ENCODE results near the gene C2CD2.

The C2CD2 gene

DNA sequence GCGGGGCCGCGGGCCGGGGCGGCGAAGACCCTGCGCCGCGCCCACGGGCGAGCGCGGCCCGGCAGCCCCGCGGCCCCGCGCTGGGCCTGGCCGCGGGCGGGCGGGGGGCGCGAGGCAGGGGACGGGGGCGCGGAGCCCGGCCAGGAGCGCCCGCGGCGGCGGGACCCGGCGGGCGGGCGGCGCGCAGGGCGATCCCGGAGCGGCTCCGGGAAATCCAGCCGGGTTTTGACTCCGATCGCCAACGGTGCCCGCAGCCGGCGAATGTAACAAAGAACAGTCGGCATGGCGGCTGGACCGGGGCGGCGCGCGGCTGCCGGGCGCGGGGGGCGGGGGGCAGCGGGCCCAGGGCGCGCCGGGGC, 75.0 kb downstream of the C2CD2 start:
- TF ChIP-seq TAF1 (IDR thresholded peaks at IDR 0.05; ENCODE audit: borderline replicate concordance, low read depth, low read length) (peak; percentile 13; the same call in 1 of the 2 replicates), POLR2A (IDR thresholded peaks at IDR 0.05; ENCODE audit: low read depth, low read length) (no peak)
- peak; percentile 9 for FAIRE-seq
- peak; percentile 77 for DNase-seq (ENCODE audit: insufficient read length)

DNA sequence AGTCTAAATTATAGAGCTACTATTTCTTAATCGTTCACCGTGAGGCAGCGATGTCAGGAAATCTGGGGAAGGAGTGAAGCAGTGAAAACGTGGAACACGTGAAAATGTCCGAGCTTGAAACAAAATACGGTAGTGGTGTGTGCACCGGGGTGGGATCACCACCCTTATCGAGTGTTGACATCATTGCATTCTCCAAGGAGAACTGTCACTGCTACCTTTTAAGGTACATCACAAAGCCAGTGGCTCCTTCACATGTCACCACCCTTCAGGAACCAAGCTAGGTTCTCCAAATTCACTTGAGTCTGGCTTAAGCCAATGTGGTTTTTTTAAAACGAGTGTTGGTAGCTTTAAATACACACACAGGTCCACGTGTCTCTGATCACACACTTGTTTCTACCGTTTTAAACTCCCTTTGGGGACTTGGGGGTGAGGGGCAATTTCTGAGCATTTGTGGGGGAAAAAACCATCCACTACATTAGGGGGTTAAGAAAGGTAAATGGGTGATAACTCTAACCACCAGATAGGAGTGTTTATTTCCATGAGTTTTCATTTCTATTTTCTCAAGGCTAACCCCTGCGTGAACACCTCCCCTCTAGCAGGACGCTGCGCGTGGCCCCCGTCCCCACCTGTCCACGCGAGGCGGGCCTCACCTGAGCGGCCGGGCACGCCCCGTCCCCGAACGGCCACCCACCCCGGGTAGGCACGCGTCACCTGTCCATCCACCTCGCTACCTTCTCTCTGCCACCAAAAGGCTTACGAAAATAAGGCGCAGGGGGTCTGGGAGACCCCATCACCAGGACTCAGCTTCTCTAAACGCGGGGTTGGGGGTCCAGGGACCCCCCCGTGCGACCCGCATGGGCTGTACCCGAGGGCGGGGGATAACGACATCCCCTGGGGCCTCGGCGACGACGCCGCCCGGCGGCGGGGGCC, 75.7 kb downstream of the C2CD2 start:
- FAIRE-seq (no peak), DNase-seq (ENCODE audit: insufficient read length) (no peak)
- TF ChIP-seq POLR2A (IDR thresholded peaks at IDR 0.05; ENCODE audit: low read depth, low read length) (no peak), POLR2AphosphoS5 (IDR thresholded peaks at IDR 0.05; ENCODE audit: low read depth, low read length) (no peak)

DNA sequence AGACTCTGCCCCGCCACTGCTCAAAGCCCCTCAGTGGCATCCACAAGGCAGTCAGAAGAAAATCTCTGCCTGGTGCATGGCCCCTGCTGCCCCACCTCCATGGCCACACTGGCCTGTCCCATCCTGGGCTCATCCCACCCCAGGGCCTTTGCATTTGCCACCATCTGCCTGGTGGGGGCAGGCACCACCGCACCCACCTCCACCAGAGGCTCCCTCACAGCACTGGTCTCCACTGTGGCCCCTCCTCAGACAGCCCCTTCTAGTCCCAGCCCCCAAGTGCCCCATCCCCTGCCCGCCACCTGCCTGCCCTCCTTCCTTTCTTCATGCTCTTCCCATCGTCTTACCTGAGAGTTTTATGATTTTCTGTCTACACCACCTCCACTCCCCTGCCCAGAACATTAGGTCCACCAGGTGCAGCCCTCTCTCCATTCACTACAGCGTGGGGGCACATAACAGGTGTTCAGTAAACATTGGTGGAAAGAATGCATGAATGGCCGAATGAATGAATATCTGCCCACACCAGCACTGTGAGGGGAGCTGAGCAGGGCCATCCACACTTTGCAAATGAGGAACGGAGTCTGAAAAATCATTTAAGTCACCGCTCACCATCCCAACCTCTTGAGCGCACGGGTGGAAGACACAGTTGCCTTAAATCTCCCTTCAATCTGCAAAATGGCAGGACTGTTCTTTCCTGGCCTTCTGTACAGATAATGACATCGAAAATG, 76.7 kb downstream of the C2CD2 start:
- FAIRE-seq (no peak), DNase-seq (ENCODE audit: insufficient read length) (no peak)
- TF ChIP-seq TAF1 (IDR thresholded peaks at IDR 0.05; ENCODE audit: borderline replicate concordance, low read depth, low read length) (no peak), POLR2AphosphoS5 (IDR thresholded peaks at IDR 0.05; ENCODE audit: low read depth, low read length) (no peak), POLR2A (IDR thresholded peaks at IDR 0.05; ENCODE audit: low read depth, low read length) (no peak)

DNA sequence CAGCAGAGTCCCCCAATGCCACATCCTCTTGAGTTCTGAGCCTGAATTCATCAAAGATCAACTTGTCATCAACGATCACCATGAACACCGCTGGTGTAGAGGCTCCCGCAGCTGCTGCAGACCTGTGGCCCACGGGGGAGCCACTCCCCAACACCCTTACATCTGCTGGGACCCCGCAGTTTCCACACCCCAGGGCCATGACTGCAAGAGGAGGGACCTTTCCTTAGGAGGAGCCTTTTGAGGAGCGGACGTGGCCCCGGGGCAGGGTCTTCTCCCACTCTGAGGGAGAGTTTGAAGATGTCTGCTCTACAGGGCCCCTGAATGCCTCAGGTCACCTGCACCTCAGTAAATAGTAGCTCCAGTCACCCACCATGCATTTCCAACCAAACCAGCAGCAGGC, 77.4 kb downstream of the C2CD2 start:
- no peak for DNase-seq (ENCODE audit: insufficient read length)
- no peak for FAIRE-seq
- no peak for TF ChIP-seq TAF1 (IDR thresholded peaks at IDR 0.05; ENCODE audit: borderline replicate concordance, low read depth, low read length)
- TF ChIP-seq POLR2AphosphoS5 (IDR thresholded peaks at IDR 0.05; ENCODE audit: low read depth, low read length), result no peak
- TF ChIP-seq POLR2A (IDR thresholded peaks at IDR 0.05; ENCODE audit: low read depth, low read length), result no peak

DNA sequence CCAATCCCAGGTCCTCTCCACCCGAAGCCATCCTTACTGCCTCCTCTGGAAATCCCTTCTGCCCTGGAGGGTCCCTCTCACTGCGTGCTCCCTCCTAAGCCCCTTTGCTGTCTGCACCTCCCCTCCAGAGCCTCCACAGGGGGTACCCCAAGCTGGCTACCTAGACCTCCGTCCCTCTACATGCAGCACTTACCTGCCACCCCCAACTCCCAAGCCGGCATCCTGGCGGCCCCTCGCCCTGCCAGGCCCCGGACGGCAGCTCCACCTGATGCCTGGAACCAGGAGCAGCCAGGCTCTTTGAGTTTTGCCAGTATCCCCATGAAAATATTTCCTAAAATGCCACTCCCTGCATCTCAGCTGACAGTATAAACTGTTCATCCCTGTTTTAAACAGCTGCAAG, 78.7 kb downstream of the C2CD2 start:
- DNase-seq (ENCODE audit: insufficient read length), result no peak
- FAIRE-seq, result no peak
- no peak for TF ChIP-seq POLR2AphosphoS5 (IDR thresholded peaks at IDR 0.05; ENCODE audit: low read depth, low read length)
- TF ChIP-seq TAF1 (IDR thresholded peaks at IDR 0.05; ENCODE audit: borderline replicate concordance, low read depth, low read length), result no peak
- no peak for TF ChIP-seq POLR2A (IDR thresholded peaks at IDR 0.05; ENCODE audit: low read depth, low read length)

DNA sequence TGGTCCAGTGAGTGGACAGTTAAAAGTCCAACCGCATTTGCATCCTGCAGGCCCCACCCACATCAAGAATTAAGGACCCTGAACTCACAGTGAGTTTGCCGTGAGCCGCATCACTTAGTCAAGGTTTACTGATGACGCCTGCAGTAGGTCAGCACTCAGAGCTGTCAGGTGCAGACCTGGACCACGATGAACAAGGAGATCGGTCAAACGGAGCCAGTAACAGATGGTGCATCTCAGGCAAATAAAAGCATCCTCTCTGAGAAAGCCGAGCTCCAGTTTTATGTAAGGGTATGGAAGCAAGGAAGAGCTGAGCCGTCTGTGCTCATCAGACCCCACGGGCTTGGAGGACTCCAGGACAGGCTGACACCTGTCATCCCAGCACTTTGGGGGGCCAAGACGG, 79.2 kb downstream of the C2CD2 start:
- DNase-seq (ENCODE audit: insufficient read length) (no peak), FAIRE-seq (no peak)
- TF ChIP-seq POLR2A (IDR thresholded peaks at IDR 0.05; ENCODE audit: low read depth, low read length), result no peak
- no peak for TF ChIP-seq POLR2AphosphoS5 (IDR thresholded peaks at IDR 0.05; ENCODE audit: low read depth, low read length)
- no peak for TF ChIP-seq TAF1 (IDR thresholded peaks at IDR 0.05; ENCODE audit: borderline replicate concordance, low read depth, low read length)

DNA sequence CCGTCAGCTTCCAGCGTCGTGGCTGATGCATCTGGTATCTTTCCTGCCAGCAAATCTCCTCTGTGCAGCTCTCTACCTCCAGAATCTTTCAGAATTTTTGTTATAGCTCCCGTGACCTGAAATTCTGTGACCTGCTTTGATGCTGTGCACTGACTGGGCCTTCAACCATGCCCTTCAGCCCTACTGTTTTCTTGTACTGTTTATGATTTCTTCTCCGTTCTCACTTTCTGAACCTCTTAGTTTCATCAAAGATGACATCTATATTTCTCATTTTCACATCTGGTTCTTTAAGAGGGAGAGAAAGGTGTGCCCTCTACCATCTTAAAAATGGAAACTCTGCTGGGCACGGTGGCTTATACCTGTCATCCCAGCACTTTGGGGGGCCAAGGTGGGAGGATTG, 80.4 kb downstream of the C2CD2 start:
- no peak for TF ChIP-seq POLR2AphosphoS5 (IDR thresholded peaks at IDR 0.05; ENCODE audit: low read depth, low read length)
- TF ChIP-seq POLR2A (IDR thresholded peaks at IDR 0.05; ENCODE audit: low read depth, low read length), result no peak
- no peak for TF ChIP-seq TAF1 (IDR thresholded peaks at IDR 0.05; ENCODE audit: borderline replicate concordance, low read depth, low read length)
- no peak for FAIRE-seq
- DNase-seq (ENCODE audit: insufficient read length), result no peak

DNA sequence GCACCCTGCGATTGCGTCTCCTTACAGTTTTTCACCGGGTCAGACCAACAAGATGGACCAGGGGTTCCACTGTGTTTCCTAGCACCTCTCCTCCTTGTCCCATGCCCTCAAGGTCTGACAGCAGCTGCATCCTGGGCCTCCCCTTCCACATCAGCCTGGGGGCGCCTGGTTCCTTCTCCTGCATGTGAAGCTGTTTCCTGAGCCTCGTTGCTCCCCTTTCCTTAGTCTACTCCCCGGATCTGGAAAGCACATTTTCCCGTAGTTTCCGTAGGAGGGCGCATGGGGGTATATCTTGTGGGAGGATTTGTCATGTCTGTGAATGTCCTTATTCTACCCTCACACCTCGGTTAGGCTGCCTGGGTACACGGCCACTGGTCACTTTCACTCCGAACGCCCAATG, 80.8 kb downstream of the C2CD2 start:
- TF ChIP-seq POLR2A (IDR thresholded peaks at IDR 0.05; ENCODE audit: low read depth, low read length) (no peak), TAF1 (IDR thresholded peaks at IDR 0.05; ENCODE audit: borderline replicate concordance, low read depth, low read length) (no peak), POLR2AphosphoS5 (IDR thresholded peaks at IDR 0.05; ENCODE audit: low read depth, low read length) (no peak)
- DNase-seq (ENCODE audit: insufficient read length), result no peak
- no peak for FAIRE-seq

DNA sequence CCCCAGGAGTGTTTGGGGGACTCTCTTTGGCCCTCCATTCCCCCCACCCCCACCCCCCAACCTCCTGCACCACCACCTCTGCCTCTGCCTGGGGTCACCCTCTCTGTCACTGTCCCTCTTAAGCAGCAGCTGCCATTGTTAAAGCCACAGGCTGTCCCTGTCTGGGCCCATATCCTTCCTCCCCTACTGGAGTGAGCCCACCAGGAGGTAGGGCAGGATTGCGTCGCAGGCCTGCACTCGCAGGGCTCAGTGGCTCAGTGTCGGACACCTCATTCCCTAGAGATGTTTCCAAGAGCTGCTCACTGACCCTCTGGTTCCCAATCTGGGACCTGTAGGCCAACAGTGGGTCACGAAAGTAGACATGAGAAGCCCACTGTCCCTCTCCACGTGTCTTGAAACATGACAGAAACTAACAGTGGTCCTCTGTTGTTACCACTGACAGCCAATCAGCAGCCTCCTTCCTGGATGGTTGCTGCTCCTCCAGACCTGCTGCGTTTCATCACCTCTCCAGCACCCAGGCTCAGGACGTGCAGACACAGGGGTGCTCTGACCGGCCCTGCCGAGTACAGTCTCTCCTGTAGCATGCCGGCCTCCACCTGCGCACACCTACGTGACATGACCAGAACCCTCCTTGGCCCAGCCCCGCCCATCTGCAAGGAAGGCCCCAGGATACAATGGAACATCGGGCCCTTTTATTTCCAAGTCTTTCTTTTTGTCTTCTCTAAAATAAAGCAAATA, 82.4 kb downstream of the C2CD2 start:
- no peak for DNase-seq (ENCODE audit: insufficient read length)
- no peak for FAIRE-seq
- no peak for TF ChIP-seq POLR2A (IDR thresholded peaks at IDR 0.05; ENCODE audit: low read depth, low read length)
- no peak for TF ChIP-seq TAF1 (IDR thresholded peaks at IDR 0.05; ENCODE audit: borderline replicate concordance, low read depth, low read length)
- TF ChIP-seq POLR2AphosphoS5 (IDR thresholded peaks at IDR 0.05; ENCODE audit: low read depth, low read length), result no peak

DNA sequence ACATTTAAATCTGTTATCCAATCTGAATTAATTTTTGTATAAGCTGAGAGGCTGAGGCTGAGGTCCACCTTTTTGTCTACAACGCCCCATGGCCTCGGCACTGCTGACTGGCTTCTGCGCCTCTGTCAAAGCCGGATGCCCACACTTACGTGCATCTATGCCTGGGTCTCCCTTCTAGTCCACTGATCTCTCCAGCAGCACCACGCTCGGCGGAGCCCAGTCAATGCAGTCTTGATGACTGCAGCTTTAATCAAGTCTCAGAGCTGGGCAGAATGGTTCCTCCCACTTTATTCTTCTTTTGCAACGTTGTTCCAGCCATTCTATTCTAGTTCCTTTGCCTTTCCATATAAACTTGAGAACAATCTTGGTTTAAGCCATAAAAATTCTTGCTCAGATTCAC, 84.0 kb downstream of the C2CD2 start:
- DNase-seq (ENCODE audit: insufficient read length) (no peak), FAIRE-seq (no peak)
- TF ChIP-seq POLR2A (IDR thresholded peaks at IDR 0.05; ENCODE audit: low read depth, low read length) (no peak), POLR2AphosphoS5 (IDR thresholded peaks at IDR 0.05; ENCODE audit: low read depth, low read length) (no peak), TAF1 (IDR thresholded peaks at IDR 0.05; ENCODE audit: borderline replicate concordance, low read depth, low read length) (no peak)

DNA sequence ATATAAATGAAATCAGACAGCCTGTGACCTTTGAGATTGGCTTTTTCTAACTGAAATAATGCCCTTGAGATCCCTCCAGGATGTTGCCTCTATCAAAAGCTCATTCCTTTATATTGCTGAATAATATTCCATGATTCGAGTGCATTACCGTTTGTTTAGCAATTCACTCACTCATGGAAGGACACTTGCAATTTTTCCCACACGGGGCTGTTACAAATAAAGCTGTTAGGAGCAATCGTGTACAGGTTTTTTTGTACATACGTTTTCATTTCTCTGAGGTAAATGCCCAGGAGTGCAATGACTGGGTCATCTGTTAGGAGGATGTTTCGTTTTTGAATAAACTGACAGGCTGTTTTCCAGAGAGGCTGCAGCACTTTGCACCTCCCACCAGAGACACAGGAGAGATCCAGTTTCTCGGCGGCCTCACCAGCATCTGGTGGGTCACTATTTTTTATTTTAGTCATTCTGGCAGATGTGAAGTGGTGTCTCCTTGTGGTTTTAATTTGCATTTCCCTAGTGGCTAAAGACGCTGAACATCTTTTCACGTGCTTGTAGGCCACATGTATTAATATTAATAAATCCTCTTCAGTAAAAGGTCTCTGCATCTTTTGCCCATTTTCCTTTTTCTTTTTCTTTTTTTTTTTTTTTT, 85.6 kb downstream of the C2CD2 start:
- FAIRE-seq, result peak; percentile 85
- no peak for TF ChIP-seq POLR2AphosphoS5 (IDR thresholded peaks at IDR 0.05; ENCODE audit: low read depth, low read length)
- no peak for TF ChIP-seq POLR2A (IDR thresholded peaks at IDR 0.05; ENCODE audit: low read depth, low read length)
- no peak for TF ChIP-seq TAF1 (IDR thresholded peaks at IDR 0.05; ENCODE audit: borderline replicate concordance, low read depth, low read length)
- DNase-seq (ENCODE audit: insufficient read length), result peak; percentile 57

Data from GM12892 (cell line).